NCI-H187 (cell line): ENCODE results near the gene MEST.
"Not testable (repeated sequence)": the region's sequence is repeated elsewhere in the genome, so short reads cannot be mapped to it uniquely, and the experiment has no call there.

Source experiments
- DNase-seq, 2 experiments: peaks; one replicate each; lab custom pipeline; 2025; lab: John Stamatoyannopoulos, UW

The MEST gene

DNA sequence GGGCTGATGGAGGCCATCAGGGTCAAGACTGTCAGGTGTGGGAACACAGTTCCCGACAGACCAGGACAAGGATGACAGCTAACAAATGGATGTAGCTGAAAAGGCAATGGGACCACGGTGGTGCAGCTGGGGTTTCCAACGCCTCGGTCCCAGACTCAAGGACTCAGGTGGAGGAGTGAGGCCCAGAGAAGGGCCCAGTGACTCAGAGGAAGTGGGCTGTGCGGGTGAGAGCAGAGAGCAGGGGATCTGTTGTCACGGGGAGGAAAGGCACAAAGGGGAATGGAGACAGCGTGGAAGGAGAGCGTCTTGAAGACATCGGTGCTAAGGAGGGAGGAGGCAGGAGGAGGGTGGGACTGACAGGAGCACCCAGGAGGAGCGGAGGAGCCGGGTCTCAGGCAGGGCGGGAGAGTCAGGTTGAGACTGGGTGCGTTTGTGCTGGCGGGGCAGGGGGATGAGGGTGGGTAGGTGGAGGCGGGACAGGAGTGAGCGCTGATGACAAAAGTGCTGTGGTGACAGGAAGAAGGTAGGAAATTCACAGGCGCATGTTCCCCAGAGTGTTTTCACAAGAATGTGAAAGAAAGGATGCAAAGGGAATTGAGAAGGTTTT lies 31.7 kb downstream of the MEST start:
- DNase-seq: not testable (repeated sequence)

DNA sequence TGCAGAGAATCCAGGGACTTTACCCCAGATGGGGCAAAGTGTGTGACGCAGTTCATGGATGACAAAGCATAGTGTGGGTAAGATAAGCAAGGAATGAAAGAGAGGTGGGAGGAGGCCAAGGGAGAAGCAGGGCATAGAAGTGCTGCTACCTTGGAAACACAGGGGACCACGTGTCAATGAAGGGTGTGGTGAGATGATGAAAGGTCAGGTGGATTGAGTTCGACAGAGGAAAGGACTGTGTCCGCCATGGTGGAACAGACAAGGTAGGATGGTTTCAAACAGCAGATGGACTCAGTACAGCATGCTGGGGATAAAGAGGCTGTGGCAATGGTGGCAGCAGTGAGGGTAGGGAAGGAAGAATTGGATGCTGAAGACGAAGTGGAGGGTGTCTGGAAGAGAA lies 32.7 kb downstream of the MEST start:
- DNase-seq: no peak

DNA sequence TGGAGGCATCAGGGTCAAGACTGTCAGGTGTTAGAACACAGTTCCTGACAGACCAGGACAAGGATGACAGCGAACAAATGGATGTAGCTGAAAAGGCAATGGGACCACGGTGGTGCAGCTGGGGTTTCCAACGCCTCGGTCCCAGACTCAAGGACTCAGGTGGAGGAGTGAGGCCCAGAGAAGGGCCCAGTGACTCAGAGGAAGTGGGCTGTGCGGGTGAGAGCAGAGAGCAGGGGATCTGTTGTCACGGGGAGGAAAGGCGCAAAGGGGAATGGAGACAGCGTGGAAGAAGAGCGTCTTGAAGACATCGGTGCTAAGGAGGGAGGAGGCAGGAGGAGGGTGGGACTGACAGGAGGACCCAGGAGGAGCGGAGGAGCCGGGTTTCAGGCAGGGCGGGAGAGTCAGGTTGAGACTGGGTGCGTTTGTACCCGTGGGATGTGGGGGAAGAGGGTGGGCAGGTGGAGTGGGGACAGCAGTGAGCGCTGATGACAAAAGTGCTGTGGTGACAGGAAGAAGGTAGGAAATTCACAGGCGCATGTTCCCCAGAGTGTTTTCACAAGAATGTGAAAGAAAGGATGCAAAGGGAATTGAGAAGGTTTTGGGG lies 36.0 kb downstream of the MEST start:
- DNase-seq: not testable (repeated sequence)

DNA sequence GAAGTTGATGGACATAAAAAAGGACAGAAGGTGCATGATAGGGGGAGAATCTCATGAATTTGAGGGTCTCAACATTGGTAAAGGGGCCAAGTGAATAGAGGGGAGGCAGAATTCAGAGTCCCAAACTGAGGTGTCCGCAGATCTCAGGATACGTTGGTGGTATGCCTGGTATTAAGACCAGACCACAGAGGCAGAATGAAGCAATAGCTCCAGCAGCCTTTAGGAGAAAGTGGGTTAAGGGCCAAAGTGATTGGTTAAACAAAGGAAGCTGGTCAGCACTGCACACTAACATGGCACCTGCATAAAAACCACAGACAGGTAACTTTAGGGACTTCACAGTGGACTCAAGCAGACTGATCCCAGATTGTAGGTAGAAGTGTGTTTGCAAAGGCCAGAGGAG lies 37.5 kb downstream of the MEST start:
- DNase-seq: no peak

DNA sequence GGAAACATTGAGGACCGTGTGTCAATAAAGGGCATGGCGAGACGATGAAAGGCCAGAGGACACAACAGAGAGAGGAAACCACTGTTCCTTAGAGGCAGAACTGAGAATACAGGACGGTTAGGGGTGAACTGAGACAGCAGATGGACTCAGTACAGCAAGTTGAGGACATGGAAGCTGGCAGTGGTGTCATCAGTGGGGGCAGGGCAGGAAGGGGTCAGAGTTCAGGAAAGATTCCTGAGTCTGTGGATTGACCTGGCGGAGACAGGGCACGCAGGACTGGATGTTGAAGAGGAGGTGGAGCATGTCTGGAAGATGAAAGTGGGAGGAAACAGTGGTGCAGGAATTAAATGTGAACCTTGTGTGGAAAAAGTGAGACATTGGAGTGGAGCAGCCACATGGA lies 46.0 kb downstream of the MEST start:
- not testable (repeated sequence) for DNase-seq

DNA sequence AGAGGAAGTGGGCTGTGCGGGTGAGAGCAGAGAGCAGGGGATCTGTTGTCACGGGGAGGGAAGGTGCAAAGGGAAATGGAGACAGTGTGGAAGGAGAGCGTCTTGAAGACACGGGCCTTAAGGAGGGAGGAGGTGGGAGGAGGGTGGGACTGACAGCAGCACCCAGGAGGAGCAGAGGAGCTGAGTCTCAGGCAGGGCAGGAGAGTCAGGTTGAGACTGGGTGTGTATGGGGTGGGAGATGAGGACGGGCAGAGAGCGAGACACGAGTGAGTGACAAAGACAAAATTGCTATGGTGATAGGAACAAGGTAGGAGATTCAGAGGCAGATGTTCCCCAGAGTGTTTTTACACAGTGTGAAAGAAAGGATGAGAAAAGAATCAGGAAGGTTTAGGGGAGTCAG lies 49.4 kb downstream of the MEST start:
- DNase-seq: not testable (repeated sequence)

DNA sequence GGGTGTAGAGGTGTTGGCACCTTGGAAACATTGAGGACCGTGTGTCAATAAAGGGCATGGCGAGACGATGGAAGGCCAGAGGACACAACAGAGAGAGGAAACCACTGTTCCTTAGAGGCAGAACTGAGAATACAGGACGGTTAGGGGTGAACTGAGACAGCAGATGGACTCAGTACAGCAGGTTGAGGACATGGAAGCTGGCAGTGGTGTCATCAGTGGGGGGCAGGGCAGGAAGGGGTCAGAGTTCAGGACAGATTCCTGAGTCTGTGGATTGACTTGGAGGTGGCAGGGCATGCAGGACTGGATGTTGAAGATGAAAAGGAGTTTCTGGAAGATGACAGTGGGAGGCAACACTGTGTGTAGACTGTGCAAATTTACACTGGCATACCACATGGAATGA lies 50.4 kb downstream of the MEST start:
- not testable (repeated sequence) for DNase-seq

DNA sequence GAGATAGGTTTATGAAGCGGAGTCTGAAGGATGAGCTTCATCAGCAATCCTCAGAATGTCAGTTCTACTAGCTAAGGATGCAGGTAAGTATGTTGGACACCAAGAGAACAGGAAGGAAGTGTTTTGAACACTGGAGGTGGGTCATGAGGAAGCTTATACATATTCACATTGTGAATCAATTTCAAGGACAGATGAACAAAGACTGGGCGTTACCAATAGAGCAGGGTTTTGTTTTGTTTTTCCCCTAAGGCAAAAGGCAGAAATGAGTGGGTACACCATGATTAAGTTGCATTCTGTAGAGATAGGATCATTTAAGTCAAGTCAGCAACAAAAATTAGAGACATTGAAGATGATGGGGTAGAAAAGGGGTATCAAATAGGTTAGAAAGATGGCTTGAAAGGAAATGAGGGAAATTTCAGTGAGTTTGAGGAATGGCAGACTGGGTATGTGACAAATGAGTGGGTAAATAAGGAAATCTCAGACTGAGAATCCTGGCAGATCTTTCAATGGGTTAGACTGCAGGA lies 51.7 kb downstream of the MEST start:
- DNase-seq: no peak

DNA sequence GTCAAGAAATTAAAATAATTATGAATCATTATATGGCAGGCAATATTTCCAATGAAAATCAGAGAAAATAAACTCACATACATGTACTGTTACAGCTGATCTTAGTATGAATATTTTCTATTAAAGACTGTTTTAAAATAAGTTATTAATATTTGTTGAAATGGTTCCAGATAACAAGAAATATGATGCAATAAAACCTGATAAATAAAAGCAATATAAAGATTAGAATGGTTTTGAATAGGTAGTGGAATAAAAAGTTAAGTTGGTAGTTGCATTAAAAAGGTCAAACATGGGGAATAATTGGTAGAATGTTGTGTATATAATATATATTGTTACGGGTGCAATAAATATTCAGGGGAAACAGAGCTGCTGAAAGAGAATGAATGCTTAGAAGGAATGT lies 52.5 kb downstream of the MEST start:
- DNase-seq: no peak

DNA sequence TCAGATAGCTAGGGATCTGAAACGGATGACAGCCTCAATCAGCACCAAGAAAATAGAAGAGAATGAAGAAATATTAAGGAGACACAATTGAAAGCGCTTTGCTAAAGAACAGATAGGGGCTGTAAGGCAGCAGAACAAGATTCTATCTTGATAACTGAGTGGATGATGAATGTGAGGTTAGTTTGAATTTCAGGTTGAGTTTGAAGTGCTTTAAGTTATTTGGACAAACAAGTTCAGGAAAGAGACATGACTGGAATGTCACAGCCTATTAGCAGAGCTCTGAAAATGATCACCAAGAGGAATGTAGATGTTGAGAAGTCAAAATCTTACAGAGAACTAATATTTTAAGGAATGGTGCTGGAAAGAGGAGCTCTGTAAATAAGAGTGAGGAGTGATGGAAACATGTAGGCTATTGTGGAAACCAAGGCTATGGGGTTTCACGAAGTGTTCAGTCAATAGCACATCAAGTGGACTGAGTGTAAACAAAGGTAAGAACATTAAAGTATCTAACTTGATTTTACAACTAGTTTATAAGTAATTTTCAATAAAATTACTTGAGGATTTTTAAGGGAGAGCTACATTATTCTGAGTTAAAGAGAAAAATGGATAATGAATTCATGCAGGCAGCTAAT lies 61.6 kb downstream of the MEST start:
- DNase-seq: no peak

DNA sequence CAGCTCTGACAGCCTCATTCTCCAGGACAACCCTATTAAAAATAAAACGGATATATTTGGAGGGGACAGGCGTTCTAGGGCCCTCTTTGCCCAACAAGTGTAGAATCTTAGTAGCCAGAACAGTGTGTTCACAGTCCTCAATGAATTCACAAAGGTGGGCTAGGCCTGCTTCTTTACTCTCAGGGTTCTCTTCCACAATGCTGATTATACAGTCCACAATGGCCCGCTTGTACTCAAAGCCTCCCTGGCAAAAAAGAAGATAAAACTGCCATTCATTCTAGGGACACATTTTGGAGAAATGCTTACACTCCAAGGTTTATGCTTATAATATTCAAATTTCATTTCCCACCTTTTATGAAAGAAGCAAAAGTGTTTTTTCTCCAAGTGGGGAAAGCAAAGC lies 62.6 kb downstream of the MEST start:
- no peak for DNase-seq
